Mucosa of stomach (tissue), 1 donor: Measurements from ENCODE around the gene KAZN.

Experiments
- H3K27me3 ChIP-seq: one replicate; pipeline ENCODE4 v1.7.0; 2013; ENCODE audit warnings: mild to moderate bottlenecking, low read length; ENCODE audit not compliant: control insufficient read depth, insufficient read depth
- H3K36me3 ChIP-seq: one replicate; pipeline ENCODE4 v1.7.0; 2013; ENCODE audit warnings: low read length; ENCODE audit not compliant: control insufficient read depth, insufficient read depth
- H3K4me1 ChIP-seq: one replicate; pipeline ENCODE4 v1.7.0; 2013; ENCODE audit warnings: mild to moderate bottlenecking, low read length; ENCODE audit not compliant: control insufficient read depth, insufficient read depth
- H3K4me3 ChIP-seq: one replicate; pipeline ENCODE4 v1.7.0; 2013; ENCODE audit warnings: low read length
- H3K9ac ChIP-seq: one replicate; pipeline ENCODE4 v1.7.0; 2013; ENCODE audit warnings: mild to moderate bottlenecking, low read length, moderate library complexity
- H3K9me3 ChIP-seq: one replicate; pipeline ENCODE4 v1.7.0; 2013; ENCODE audit warnings: mild to moderate bottlenecking, low read length, moderate library complexity; ENCODE audit not compliant: control insufficient read depth
- donor health status: Pancreatic carcinoma.

Gene KAZN

DNA sequence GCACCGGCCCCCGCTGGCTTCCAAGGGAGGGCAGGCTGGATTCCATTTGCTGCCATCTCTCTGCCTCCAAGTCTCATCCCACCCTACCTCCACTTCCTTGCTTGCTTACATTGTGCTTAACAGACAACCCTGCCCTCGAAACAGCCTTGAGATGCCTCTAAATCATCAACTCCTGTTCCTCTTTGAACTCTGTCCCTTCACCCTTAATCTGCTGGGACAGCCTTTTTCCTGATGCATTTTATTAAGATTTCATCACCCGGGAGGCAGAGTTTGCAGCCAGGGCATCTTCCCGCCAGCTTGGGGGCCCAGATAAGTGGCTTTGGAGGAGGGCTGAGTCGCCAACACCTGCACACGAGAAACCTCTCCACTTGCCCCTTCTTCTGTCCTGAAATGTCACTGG, 192.5 kb downstream of the KAZN start:
- Histone ChIP-seq H3K4me1 (peaks cover 21% of the 10 kb centered on the region), H3K9ac (no peak overlapping the region), H3K4me3 (no peak overlapping the region), H3K9me3 (no peaks in the 10 kb centered on the region), H3K27me3 (peaks cover 8% of the 10 kb centered on the region), H3K36me3 (no peaks in the 10 kb centered on the region)

DNA sequence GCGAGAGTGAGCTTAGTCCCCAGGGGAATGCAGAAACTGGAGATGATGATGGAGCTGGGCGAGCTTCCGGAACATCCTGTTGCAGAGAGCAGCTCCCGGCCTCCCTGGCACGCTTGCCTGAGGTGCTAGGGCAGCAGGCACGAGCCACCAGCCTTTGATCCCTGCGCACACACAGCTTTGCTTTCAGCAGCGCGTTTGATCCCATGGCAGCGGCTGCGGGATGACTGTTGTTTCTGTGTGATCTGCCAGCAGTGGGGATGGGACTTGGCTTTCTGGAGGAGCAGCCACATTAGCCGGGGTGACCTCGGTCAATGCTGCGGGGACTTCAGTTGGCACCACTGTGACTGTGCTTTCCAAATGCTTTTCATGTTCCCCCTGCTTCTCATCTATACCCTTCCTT, 193.2 kb downstream of the KAZN start:
- Histone ChIP-seq H3K36me3 (no peaks in the 10 kb centered on the region), H3K27me3 (peaks cover 8% of the 10 kb centered on the region), H3K9ac (no peak overlapping the region), H3K4me1 (peaks cover 21% of the 10 kb centered on the region), H3K9me3 (no peaks in the 10 kb centered on the region), H3K4me3 (no peak overlapping the region)

DNA sequence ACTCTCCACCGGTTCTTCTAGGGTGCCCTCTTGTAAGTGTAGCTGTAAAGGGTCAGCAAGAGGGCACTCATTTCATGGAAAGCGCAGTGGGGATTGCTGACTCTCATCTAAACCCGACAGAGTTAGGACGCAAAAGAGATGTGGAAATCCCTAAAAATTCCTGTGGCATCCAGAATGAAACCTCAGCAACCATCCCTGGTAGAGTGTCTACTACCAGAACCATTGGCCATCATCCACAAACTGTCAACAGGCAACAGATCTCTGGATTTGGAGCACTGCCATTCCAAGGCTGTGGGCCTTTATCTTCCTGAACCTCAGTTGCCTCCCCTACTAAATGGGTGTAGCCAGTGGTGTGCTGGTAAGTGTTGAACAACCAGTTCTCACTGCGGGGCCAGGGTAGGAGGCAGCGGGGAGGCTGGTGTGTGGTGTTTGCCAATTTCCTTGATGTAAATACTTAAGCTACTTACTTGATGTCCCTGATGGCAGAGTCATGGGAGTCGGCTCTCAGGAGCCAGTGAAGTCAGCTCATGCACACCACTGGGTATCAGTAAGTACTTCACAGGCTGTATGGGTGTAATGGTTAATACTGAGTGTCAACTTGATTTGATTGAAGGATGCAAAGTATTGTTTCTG, 195.8 kb downstream of the KAZN start:
- Histone ChIP-seq H3K4me1 (peaks cover 11% of the 10 kb centered on the region), H3K36me3 (no peaks in the 10 kb centered on the region), H3K9me3 (no peaks in the 10 kb centered on the region)

GRCh38 chr1:14794906-14795305, 196.4 kb downstream of the KAZN start:
- H3K36me3 ChIP-seq: no peaks in the 10 kb centered on the region
- H3K27me3 ChIP-seq: peaks cover 8% of the 10 kb centered on the region
- no peak overlapping the region for H3K9ac ChIP-seq
- peaks cover 11% of the 10 kb centered on the region for H3K4me1 ChIP-seq
- H3K9me3 ChIP-seq: no peaks in the 10 kb centered on the region
- H3K4me3 ChIP-seq: no peak overlapping the region

More for the DNA sequence above, 195.8 kb downstream of the KAZN start:
- Histone ChIP-seq H3K27me3 (peaks cover 8% of the 10 kb centered on the region), H3K4me3 (no peak overlapping the region), H3K9ac (no peak overlapping the region)

GRCh38 chr1:14795589-14795988, 197.1 kb downstream of the KAZN start:
- Histone ChIP-seq H3K9me3 (no peaks in the 10 kb centered on the region), H3K4me1 (peaks cover 11% of the 10 kb centered on the region), H3K36me3 (no peaks in the 10 kb centered on the region), H3K4me3 (no peak overlapping the region), H3K27me3 (peaks cover 8% of the 10 kb centered on the region), H3K9ac (no peak overlapping the region)

DNA sequence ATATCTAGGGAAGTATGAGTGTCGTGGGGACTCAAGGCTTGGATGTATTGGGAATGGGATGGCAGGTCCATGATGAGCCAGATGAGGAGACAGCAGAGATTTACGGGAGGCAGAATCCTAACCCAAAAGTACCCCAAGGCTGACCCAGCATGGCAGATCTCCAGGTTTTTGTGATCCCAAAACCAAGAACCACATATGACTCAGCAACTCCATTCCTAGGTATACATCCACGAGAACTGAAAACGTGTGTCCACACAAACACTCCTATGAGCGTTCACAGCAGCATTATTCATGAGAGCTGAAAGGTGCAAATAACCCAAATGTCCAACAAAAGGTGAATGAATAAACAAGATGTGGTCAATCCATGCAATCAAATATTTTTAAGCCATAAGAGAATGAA, 201.5 kb downstream of the KAZN start:
- Histone ChIP-seq H3K36me3 (no peaks in the 10 kb centered on the region), H3K27me3 (no peaks in the 10 kb centered on the region), H3K4me1 (no peaks in the 10 kb centered on the region), H3K9me3 (no peaks in the 10 kb centered on the region), H3K9ac (no peak overlapping the region), H3K4me3 (no peak overlapping the region)

DNA sequence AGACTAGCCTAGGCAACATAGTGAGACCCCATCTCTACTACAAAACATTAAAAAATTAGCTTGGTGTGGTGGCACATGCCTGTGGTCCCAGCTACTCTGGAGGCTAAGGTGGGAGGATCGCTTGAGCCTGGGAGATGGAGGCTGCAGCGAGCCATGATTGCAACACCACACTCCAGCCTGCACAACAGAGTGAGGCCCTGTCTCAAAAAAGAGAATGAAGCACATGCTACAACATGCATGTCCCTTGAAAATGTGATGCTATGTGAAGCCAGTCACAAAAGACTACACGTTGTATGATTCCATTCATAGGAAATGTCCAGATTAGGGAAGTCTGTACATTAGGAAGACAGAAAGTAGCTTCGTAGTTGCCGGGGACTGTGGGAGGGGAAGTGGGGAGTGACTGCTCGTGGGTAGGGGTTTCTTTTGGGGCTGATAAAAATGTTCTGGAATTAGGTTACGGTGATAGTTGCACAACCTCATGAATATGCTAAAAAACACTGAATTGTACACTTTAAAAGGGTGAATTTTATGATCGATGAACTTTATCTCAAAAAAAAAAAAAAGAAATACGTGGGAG, 202.1 kb downstream of the KAZN start:
- Histone ChIP-seq H3K36me3 (no peaks in the 10 kb centered on the region), H3K9me3 (no peaks in the 10 kb centered on the region), H3K27me3 (no peaks in the 10 kb centered on the region), H3K9ac (no peak overlapping the region), H3K4me3 (no peak overlapping the region), H3K4me1 (no peaks in the 10 kb centered on the region)

- Histone ChIP-seq H3K4me3 (no peak overlapping the region), H3K9ac (no peak overlapping the region), H3K9me3 (peaks cover 15% of the 10 kb centered on the region)
Observed at GRCh38 chr1:14803002-14803789, 204.7 kb downstream of the KAZN start.

DNA sequence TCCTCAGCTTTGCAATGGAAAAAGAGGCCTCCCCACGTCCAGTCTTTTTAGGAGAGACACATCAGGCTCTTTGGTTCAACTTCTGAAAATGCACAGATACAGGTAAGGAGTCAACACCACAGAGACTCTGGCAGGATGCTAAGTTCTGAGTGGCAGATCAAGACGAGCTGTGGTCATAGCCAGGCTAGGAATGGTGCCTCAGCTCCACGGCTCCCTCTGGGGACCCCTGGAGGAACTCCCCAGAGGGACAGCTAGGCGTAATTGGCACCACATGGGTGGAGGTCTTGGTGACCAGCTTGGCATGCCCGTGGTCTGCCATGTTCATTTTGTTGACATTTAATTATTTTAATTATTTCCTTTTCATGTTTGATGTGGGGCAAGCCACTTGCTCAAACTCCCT, 206.1 kb downstream of the KAZN start:
- no peak overlapping the region for H3K9ac ChIP-seq
- H3K36me3 ChIP-seq: no peaks in the 10 kb centered on the region
- H3K4me1 ChIP-seq: no peaks in the 10 kb centered on the region
- no peak overlapping the region for H3K4me3 ChIP-seq
- peaks cover 15% of the 10 kb centered on the region for H3K9me3 ChIP-seq
- H3K27me3 ChIP-seq: no peaks in the 10 kb centered on the region

More at GRCh38 chr1:14803002-14803789, 204.7 kb downstream of the KAZN start:
- H3K4me1 ChIP-seq: no peaks in the 10 kb centered on the region
- H3K27me3 ChIP-seq: no peaks in the 10 kb centered on the region
- H3K36me3 ChIP-seq: no peaks in the 10 kb centered on the region

GRCh38 chr1:14806772-14807171, 208.3 kb downstream of the KAZN start:
- H3K9me3 ChIP-seq: peaks cover 15% of the 10 kb centered on the region
- no peaks in the 10 kb centered on the region for H3K4me1 ChIP-seq
- no peak overlapping the region for H3K9ac ChIP-seq
- no peaks in the 10 kb centered on the region for H3K27me3 ChIP-seq
- no peak overlapping the region for H3K4me3 ChIP-seq
- no peaks in the 10 kb centered on the region for H3K36me3 ChIP-seq

GRCh38 chr1:14808768-14809167, 210.3 kb downstream of the KAZN start:
- Histone ChIP-seq H3K4me3 (no peak overlapping the region), H3K9ac (no peak overlapping the region), H3K9me3 (peaks cover 15% of the 10 kb centered on the region), H3K27me3 (no peaks in the 10 kb centered on the region), H3K4me1 (no peaks in the 10 kb centered on the region), H3K36me3 (no peaks in the 10 kb centered on the region)

- Histone ChIP-seq H3K27me3 (no peaks in the 10 kb centered on the region), H3K9ac (no peak overlapping the region), H3K9me3 (peaks cover 15% of the 10 kb centered on the region), H3K4me1 (no peaks in the 10 kb centered on the region), H3K36me3 (no peaks in the 10 kb centered on the region), H3K4me3 (no peak overlapping the region)
Observed at GRCh38 chr1:14809191-14809981, 210.9 kb downstream of the KAZN start.
